HCT116 (cell line): ENCODE measurements around the gene TRPM6. TPM values are rescaled to one million over a fixed set of nuclear protein-coding genes. Genes with fewer than 3 reads are reported as not detected.

Source experiments
- ATAC-seq: fragments of 200-7000 bp; cut with Tn5 transposase; 2 replicates; pipeline ENCODE4 v1.9.1; 2020; ENCODE audit warnings: mild to moderate bottlenecking, moderate library complexity
- BruUV-seq: library from RNA; stranded (reverse); fragments of 400-500 nt; replicated peaks from 2 replicates; lab custom pipeline; 2021; lab: Mats Ljungman, UMichigan
- CTCF ChIA-PET: fragments of 300-600 bp; sonication (Branson Sonifier 250); formaldehyde crosslinking; loops from one replicate; lab custom pipeline; 2021; ENCODE audit warnings: antibody characterized with exemption; lab: Charles Lee
- POLR2A ChIA-PET: fragments of 300-600, 350-600 bp; sonication (Branson Sonifier 250); formaldehyde crosslinking; loops from one replicate; lab custom pipeline; 2021; ENCODE audit warnings: antibody characterized with exemption; lab: Charles Lee
- RAD21 ChIA-PET, 2 experiments: fragments of 300-600 bp; sonication (Branson Sonifier 250); formaldehyde crosslinking; loops; one replicate each; lab custom pipeline; 2023; ENCODE audit warnings: low total read pairs in 2 of 2; ENCODE audit not compliant: uncharacterized antibody in 2 of 2, unreplicated experiment in 2 of 2, low non-redundant PET in 1 of 2; lab: Charles Lee
- DNase-seq: peaks from one replicate; pipeline ENCODE4 v3.0.0-alpha.2; 2010; ENCODE audit warnings: low read depth, low spot score
- H2AFZ ChIP-seq: fragments of 200-600 bp; shearing (Covaris generic), sonication (generic); 2 replicates; pipeline ENCODE4 v1.6.1; 2017; ENCODE audit warnings: low read depth, mixed run types, mixed read lengths, antibody characterized with exemption, low read length; ENCODE audit not compliant: poor library complexity, severe bottlenecking
- H3K27ac ChIP-seq: 2 replicates; pipeline ENCODE4 v1.5.1; 2012; ENCODE audit warnings: low read depth, low read length
- H3K27me3 ChIP-seq: fragments of 200-600 bp; sonication (generic); 2 replicates; pipeline ENCODE4 v1.6.1; 2016; ENCODE audit warnings: mixed run types, low read length, mixed read lengths; ENCODE audit not compliant: insufficient read depth
- H3K36me3 ChIP-seq, 2 experiments: fragments of 200-500 bp in 1 of 2; fragments of 200-600 bp in 1 of 2; sonication (Bioruptor generic) in 1 of 2; sonication (generic) in 1 of 2; 2 replicates each; pipeline versions ENCODE4 v1.5.1 to v1.6.1; 2014 to 2016; ENCODE audit warnings: low read length in 2 of 2, inconsistent platforms in 1 of 2, mixed read lengths in 1 of 2, mixed run types in 1 of 2; ENCODE audit not compliant: insufficient read depth in 2 of 2, control insufficient read depth in 1 of 2
- H3K4me1 ChIP-seq, 2 experiments: fragments of 200-600 bp in 1 of 2; sonication (generic) in 1 of 2; 2 replicates each; pipeline versions ENCODE4 v1.5.1 to v1.6.1; 2012 to 2017; ENCODE audit warnings: low read length in 2 of 2, inconsistent platforms in 1 of 2, mild to moderate bottlenecking in 1 of 2, mixed read lengths in 1 of 2, mixed run types in 1 of 2, moderate library complexity in 1 of 2; ENCODE audit not compliant: insufficient read depth in 2 of 2, control insufficient read depth in 1 of 2
- H3K4me2 ChIP-seq: fragments of 200-600 bp; sonication (generic); 2 replicates; pipeline ENCODE4 v1.6.1; 2017; ENCODE audit warnings: mixed run types, low read length, mixed read lengths
- H3K4me3 ChIP-seq, 2 experiments: fragments of 200-600 bp in 1 of 2; sonication (generic) in 1 of 2; replicated peaks in 1 of 2; 2 replicates each; pipeline ENCODE4 v1.5.1; 2011 to 2016; ENCODE audit warnings: low read length in 2 of 2, control low read depth in 1 of 2, low read depth in 1 of 2, mild to moderate bottlenecking in 1 of 2, mixed read lengths in 1 of 2, mixed run types in 1 of 2
- H3K79me2 ChIP-seq: fragments of 200-600 bp; sonication (generic); 2 replicates; pipeline ENCODE4 v1.6.1; 2017; ENCODE audit warnings: mild to moderate bottlenecking, mixed run types, low read length, moderate library complexity, mixed read lengths; ENCODE audit not compliant: insufficient read depth
- H3K9ac ChIP-seq: fragments of 200-600 bp; sonication (generic); 2 replicates; pipeline ENCODE4 v1.6.1; 2016; ENCODE audit warnings: low read length, mixed read lengths
- H3K9me2 ChIP-seq: fragments of 200-600 bp; sonication (generic), shearing (Covaris generic); 2 replicates; pipeline ENCODE4 v1.6.1; 2017; ENCODE audit warnings: mixed run types, mild to moderate bottlenecking, moderate library complexity; ENCODE audit not compliant: insufficient read depth
- H3K9me3 ChIP-seq, 2 experiments: fragments of 200-500 bp in 1 of 2; fragments of 200-600 bp in 1 of 2; sonication (Bioruptor generic) in 1 of 2; sonication (generic) in 1 of 2; 2 replicates each; pipeline ENCODE4 v1.6.1; 2014 to 2017; ENCODE audit warnings: low read length in 2 of 2, mixed read lengths in 2 of 2, inconsistent platforms in 1 of 2, low read depth in 1 of 2, mild to moderate bottlenecking in 1 of 2, mixed run types in 1 of 2, moderate library complexity in 1 of 2; ENCODE audit not compliant: control insufficient read depth in 1 of 2, insufficient read depth in 1 of 2
- H4K20me1 ChIP-seq: fragments of 200-600 bp; sonication (generic), shearing (Covaris generic); 2 replicates; pipeline ENCODE4 v1.6.1; 2017; ENCODE audit warnings: mixed run types, mild to moderate bottlenecking, moderate library complexity; ENCODE audit not compliant: insufficient read depth
- CBX3 ChIP-seq: IDR thresholded peaks from 2 replicates; pipeline ENCODE4 v1.6.1; 2012; ENCODE audit warnings: low read depth
- EGR1 ChIP-seq: IDR thresholded peaks from 2 replicates; pipeline ENCODE4 v1.6.1; 2012; ENCODE audit warnings: low read depth
- ELF1 ChIP-seq: IDR thresholded peaks from 2 replicates; pipeline ENCODE4 v1.6.1; 2012; ENCODE audit warnings: low read depth, borderline replicate concordance
- EZH2 ChIP-seq: fragments of 200-600 bp; sonication (generic); IDR thresholded peaks from 2 replicates; pipeline ENCODE4 v1.6.1; 2017; ENCODE audit warnings: antibody characterized with exemption, mixed run types
- FOSL1 ChIP-seq: IDR thresholded peaks from 2 replicates; pipeline ENCODE4 v1.6.1; 2012; ENCODE audit warnings: low read depth
- POLR2A ChIP-seq: IDR thresholded peaks from 2 replicates; pipeline ENCODE4 v1.7.0; 2011; ENCODE audit warnings: borderline replicate concordance; ENCODE audit not compliant: insufficient read depth, insufficient read length; ENCODE audit errors: extremely low read depth
- SP1 ChIP-seq: IDR thresholded peaks from 2 replicates; pipeline ENCODE4 v1.6.1; 2012; ENCODE audit warnings: low read depth
- YY1 ChIP-seq: IDR thresholded peaks from 2 replicates; pipeline ENCODE4 v1.6.1; 2011; ENCODE audit warnings: low read length, low read depth, moderate library complexity, mild to moderate bottlenecking; ENCODE audit not compliant: insufficient replicate concordance; ENCODE audit errors: extremely low read depth
- ZNF274 ChIP-seq: fragments of 200-500 bp; sonication (Bioruptor generic); IDR thresholded peaks from 2 replicates; pipeline ENCODE4 v1.6.1; 2014; ENCODE audit warnings: mild to moderate bottlenecking, low read depth, low read length, inconsistent platforms
- intact Hi-C: fragments of 100-400 bp; cut with micrococcal nuclease; formaldehyde crosslinking; loops from 2 replicates; pipeline ENCODE4 v1.10.0; 2022
- total RNA-seq: library from RNA; stranded (reverse); gene quantifications from one replicate; pipeline ENCODE4 v1.2.1, GENCODE V29; 2021; ENCODE audit not compliant: unreplicated experiment
- TF ChIP-seq, protein P1 (sequence below): IDR thresholded peaks from 2 replicates; pipeline ENCODE4 v1.6.1; 2012
- TF ChIP-seq, protein P2 (sequence below), 3 experiments: fragments of 200-600 bp in 1 of 3; sonication (generic) in 1 of 3; IDR thresholded peaks in 2 of 3; conservative IDR thresholded peaks in 1 of 3; 2 replicates each; pipeline ENCODE4 v1.5.1; 2012 to 2017; ENCODE audit warnings: low read depth in 2 of 3, low read length in 2 of 3, antibody characterized with exemption in 1 of 3, borderline replicate concordance in 1 of 3, control low read depth in 1 of 3, mild to moderate bottlenecking in 1 of 3, mixed read lengths in 1 of 3, mixed run types in 1 of 3, moderate library complexity in 1 of 3; ENCODE audit not compliant: insufficient read depth in 1 of 3
- TF ChIP-seq, protein P3 (sequence below): IDR thresholded peaks from 2 replicates; pipeline ENCODE4 v1.6.1; 2011; ENCODE audit warnings: mild to moderate bottlenecking, low read length, moderate library complexity; ENCODE audit not compliant: insufficient replicate concordance; ENCODE audit errors: extremely low read depth

TRPM6 gene
- total RNA-seq, 1 experiment from 2014 or later, result 0.44 TPM

DNA sequence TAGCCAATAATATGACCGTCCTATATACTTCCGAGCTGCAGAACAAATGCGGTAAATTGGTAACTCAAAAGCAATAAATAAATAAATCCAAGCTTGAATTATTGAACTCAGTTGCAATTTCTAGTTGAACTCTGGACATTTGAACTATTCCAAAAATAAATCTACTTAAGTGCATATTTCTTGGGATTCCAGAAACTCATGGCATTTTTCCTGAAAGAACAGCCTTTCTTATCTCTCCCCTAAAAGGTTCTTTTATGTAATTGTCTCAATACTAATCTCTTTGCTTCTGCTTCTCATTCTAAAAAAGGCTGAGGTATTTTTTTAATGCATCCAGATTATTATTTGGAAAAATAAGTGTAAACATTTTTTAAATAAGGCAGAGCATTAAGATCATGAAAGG lies 131.7 kb downstream of the TRPM6 start (continued):
- TF ChIP-seq CBX3, result no peak
- TF ChIP-seq ZNF274, result no peak
- TF ChIP-seq POLR2A, result no peak
- no peak for TF ChIP-seq EGR1
- no peak for TF ChIP-seq SP1
- TF ChIP-seq EZH2, result no peak
- TF ChIP-seq, all 23 proteins: peak for 0

DNA sequence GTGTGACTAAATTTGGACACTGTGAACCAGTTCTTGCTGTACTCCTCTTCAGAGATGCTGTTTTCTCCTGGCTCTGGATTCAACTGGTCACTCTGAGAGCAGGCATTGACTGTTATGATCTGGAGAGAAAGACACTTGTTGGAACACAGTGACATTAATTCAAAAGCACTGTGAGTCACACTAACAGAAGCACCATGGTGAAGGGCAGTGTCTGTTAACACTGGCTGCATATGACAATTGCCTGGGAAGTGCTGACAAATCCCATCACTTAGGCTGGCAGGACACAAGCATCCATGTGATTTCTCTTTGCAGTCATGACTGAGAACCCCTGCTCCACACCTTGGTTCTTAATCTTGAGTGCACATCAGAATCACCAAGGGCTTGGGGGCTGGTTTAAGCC lies 132.4 kb downstream of the TRPM6 start:
- Histone ChIP-seq H3K27ac (no peak overlapping the region), H3K9me2 (no peaks in the 10 kb centered on the region), H3K9me3 (no peaks in the 10 kb centered on the region), H3K4me3 (no peak overlapping the region), H3K9ac (no peak overlapping the region), H4K20me1 (no peaks in the 10 kb centered on the region), H3K27me3 (no peaks in the 10 kb centered on the region), H3K36me3 (no peaks in the 10 kb centered on the region), H2AFZ (no peak overlapping the region), H3K79me2 (no peaks in the 10 kb centered on the region), H3K4me1 (no peaks in the 10 kb centered on the region), H3K4me2 (no peak overlapping the region)
- RAD21 ChIA-PET, result no interaction called here
- CTCF ChIA-PET, result no interaction called here
- TF ChIP-seq, protein P1, sequence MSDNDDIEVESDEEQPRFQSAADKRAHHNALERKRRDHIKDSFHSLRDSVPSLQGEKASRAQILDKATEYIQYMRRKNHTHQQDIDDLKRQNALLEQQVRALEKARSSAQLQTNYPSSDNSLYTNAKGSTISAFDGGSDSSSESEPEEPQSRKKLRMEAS, result no peak
- no peak for TF ChIP-seq FOSL1
- POLR2A ChIA-PET, result no interaction called here
- ATAC-seq (no peak), DNase-seq (no peak)
- no TSS peak for BruUV-seq
- intact Hi-C loops, result no loop called here

DNA sequence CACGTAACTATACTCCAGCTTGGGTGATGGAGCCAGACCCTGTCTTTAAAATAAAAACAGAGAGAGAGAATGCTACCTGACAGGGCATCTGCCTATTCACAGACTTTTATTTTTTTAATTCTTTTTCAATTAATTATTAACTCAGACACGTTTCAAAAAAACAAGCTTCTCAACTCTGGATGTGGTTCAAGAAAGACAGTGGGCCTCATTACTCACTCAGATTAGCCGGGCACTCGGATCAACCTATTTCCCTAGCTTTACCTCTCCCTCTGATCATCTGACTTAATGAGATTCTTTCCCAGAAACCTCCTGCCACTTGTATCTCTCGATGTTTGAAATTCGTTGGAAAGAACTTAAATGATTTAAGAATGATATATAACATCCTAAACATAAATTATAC lies 134.1 kb downstream of the TRPM6 start:
- no peak for TF ChIP-seq CBX3
- no peak for TF ChIP-seq ELF1
- no peak for TF ChIP-seq YY1
- TF ChIP-seq, protein P2, sequence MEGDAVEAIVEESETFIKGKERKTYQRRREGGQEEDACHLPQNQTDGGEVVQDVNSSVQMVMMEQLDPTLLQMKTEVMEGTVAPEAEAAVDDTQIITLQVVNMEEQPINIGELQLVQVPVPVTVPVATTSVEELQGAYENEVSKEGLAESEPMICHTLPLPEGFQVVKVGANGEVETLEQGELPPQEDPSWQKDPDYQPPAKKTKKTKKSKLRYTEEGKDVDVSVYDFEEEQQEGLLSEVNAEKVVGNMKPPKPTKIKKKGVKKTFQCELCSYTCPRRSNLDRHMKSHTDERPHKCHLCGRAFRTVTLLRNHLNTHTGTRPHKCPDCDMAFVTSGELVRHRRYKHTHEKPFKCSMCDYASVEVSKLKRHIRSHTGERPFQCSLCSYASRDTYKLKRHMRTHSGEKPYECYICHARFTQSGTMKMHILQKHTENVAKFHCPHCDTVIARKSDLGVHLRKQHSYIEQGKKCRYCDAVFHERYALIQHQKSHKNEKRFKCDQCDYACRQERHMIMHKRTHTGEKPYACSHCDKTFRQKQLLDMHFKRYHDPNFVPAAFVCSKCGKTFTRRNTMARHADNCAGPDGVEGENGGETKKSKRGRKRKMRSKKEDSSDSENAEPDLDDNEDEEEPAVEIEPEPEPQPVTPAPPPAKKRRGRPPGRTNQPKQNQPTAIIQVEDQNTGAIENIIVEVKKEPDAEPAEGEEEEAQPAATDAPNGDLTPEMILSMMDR (IDR thresholded peaks at IDR 0.05 in 2 of 3, conservative IDR thresholded peaks at IDR 0.05 in 1 of 3; ENCODE audit: borderline replicate concordance in 1 of 3, insufficient read depth in 1 of 3, low read depth in 2 of 3, low read length in 2 of 3), result no peak
- no peak for TF ChIP-seq FOSL1
- TF ChIP-seq, protein P3, sequence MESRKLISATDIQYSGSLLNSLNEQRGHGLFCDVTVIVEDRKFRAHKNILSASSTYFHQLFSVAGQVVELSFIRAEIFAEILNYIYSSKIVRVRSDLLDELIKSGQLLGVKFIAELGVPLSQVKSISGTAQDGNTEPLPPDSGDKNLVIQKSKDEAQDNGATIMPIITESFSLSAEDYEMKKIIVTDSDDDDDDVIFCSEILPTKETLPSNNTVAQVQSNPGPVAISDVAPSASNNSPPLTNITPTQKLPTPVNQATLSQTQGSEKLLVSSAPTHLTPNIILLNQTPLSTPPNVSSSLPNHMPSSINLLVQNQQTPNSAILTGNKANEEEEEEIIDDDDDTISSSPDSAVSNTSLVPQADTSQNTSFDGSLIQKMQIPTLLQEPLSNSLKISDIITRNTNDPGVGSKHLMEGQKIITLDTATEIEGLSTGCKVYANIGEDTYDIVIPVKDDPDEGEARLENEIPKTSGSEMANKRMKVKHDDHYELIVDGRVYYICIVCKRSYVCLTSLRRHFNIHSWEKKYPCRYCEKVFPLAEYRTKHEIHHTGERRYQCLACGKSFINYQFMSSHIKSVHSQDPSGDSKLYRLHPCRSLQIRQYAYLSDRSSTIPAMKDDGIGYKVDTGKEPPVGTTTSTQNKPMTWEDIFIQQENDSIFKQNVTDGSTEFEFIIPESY, result no peak
- TF ChIP-seq POLR2A, result no peak
- POLR2A ChIA-PET, result no interaction called here
- Histone ChIP-seq H3K9me2 (no peaks in the 10 kb centered on the region), H3K79me2 (no peaks in the 10 kb centered on the region), H3K9ac (no peak overlapping the region), H4K20me1 (no peaks in the 10 kb centered on the region), H3K36me3 (no peaks in the 10 kb centered on the region), H3K4me1 (no peaks in the 10 kb centered on the region), H3K9me3 (no peaks in the 10 kb centered on the region), H2AFZ (no peak overlapping the region), H3K4me2 (no peak overlapping the region), H3K27me3 (no peaks in the 10 kb centered on the region), H3K4me3 (no peak overlapping the region), H3K27ac (no peak overlapping the region)
- no TSS peak for BruUV-seq
- CTCF ChIA-PET, result interaction anchor here (1.2 to 1.4 kb wide), 2 partner anchors 15 to 17 kb away, joined by 4 to 5 read pairs; no protein-coding TSS in a partner anchor
- DNase-seq (no peak), ATAC-seq (no peak)
- RAD21 ChIA-PET, result no interaction called here
- intact Hi-C loops, result no loop called here
